GM18909 (cell line): ENCODE results near the gene KCNA5.

Experiments
- ATAC-seq: cut with Tn5 transposase; IDR thresholded peaks from one replicate; pipeline ENCODE4 v1.9.1; 2021; ENCODE audit warnings: mild to moderate bottlenecking; ENCODE audit not compliant: unreplicated experiment, poor library complexity

The KCNA5 gene

GRCh38 chr12:5026342-5026938 is 17.2 kb upstream of the KCNA5 start:
- ATAC-seq: no peak

GRCh38 chr12:5027046-5027821 is 16.4 kb upstream of the KCNA5 start:
- no peak for ATAC-seq

- ATAC-seq: no peak
Measured at GRCh38 chr12:5030066-5030465, 13.6 kb upstream of the KCNA5 start.

- no peak for ATAC-seq
Measured at GRCh38 chr12:5031242-5031641, 12.4 kb upstream of the KCNA5 start.

GRCh38 chr12:5031958-5032357 is 11.7 kb upstream of the KCNA5 start:
- ATAC-seq: no peak

GRCh38 chr12:5032821-5033220 is 10.9 kb upstream of the KCNA5 start:
- ATAC-seq: no peak

- no peak for ATAC-seq
Measured at GRCh38 chr12:5033883-5034282, 9.8 kb upstream of the KCNA5 start.

- ATAC-seq: no peak
Measured at GRCh38 chr12:5034603-5035002, 9.1 kb upstream of the KCNA5 start.

- no peak for ATAC-seq
Measured at GRCh38 chr12:5035618-5036017, 8.1 kb upstream of the KCNA5 start.

GRCh38 chr12:5036031-5036430 is 7.6 kb upstream of the KCNA5 start:
- ATAC-seq: no peak

- no peak for ATAC-seq
Measured at GRCh38 chr12:5037795-5038357, 5.8 kb upstream of the KCNA5 start.

- no peak for ATAC-seq
Measured at GRCh38 chr12:5038781-5039311, 4.8 kb upstream of the KCNA5 start.

- ATAC-seq: no peak
Measured at GRCh38 chr12:5039815-5040214, 3.9 kb upstream of the KCNA5 start.

- no peak for ATAC-seq
Measured at GRCh38 chr12:5040368-5040767, 3.3 kb upstream of the KCNA5 start.

GRCh38 chr12:5044420-5045295 is 979 bp downstream of the KCNA5 start:
- ATAC-seq: no peak

- no peak for ATAC-seq
Measured at GRCh38 chr12:5047094-5047493, 3.4 kb downstream of the KCNA5 start.

GRCh38 chr12:5047729-5048128 is 4.0 kb downstream of the KCNA5 start:
- no peak for ATAC-seq

GRCh38 chr12:5050542-5050941 is 6.9 kb downstream of the KCNA5 start:
- ATAC-seq: no peak

- no peak for ATAC-seq
Measured at GRCh38 chr12:5051334-5051733, 7.7 kb downstream of the KCNA5 start.

- ATAC-seq: no peak
Measured at GRCh38 chr12:5051913-5052312, 8.2 kb downstream of the KCNA5 start.

GRCh38 chr12:5052348-5052747 is 8.7 kb downstream of the KCNA5 start:
- ATAC-seq: no peak
